Esophagus squamous epithelium (tissue), 4 donors: ENCODE results near the gene XRCC3.

Source experiments
- CTCF ChIP-seq, 6 experiments: fragments of 450-650 bp in 4 of 6; fragments of 200-600 bp in 2 of 6; sonication (generic) in 2 of 6; IDR thresholded peaks; one replicate each; pipeline ENCODE4 v1.5.1; 2016 to 2019; ENCODE audit warnings: antibody characterized with exemption in 6 of 6, mild to moderate bottlenecking in 4 of 6, moderate library complexity in 4 of 6
- POLR2A ChIP-seq, 4 donors: fragments of 450-650 bp; IDR thresholded peaks; one replicate each; pipeline ENCODE4 v1.6.1; 2017; ENCODE audit warnings: antibody characterized with exemption in 4 of 4, mild to moderate bottlenecking in 4 of 4, moderate library complexity in 3 of 4

- TF ChIP-seq CTCF (IDR thresholded peaks at IDR 0.05) = no peak
- TF ChIP-seq POLR2A (IDR thresholded peaks at IDR 0.05) = no peak
Observed at GRCh38 chr14:103705118-103705503, 10.1 kb downstream of the XRCC3 start.
